GM23338 (cell line): ENCODE measurements around the gene CEMIP2. TPM values are rescaled to one million over a fixed set of nuclear protein-coding genes. Genes with fewer than 3 reads are reported as not detected.

Experiments used
- ATAC-seq: fragments of 200-7000 bp; cut with Tn5 transposase; 3 replicates; pipeline ENCODE4 v1.9.1; 2020
- DNase-seq: peaks from one replicate; pipeline ENCODE4 v3.0.0-alpha.2; 2015; ENCODE audit warnings: low spot score
- H2AFZ ChIP-seq: fragments of 200-600 bp; sonication (generic); 2 replicates; pipeline ENCODE4 v1.8.0; 2016; ENCODE audit warnings: antibody characterized with exemption, mild to moderate bottlenecking, moderate library complexity
- H3F3A ChIP-seq: fragments of 200-600 bp; sonication (generic); replicated peaks from 2 replicates; pipeline ENCODE4 v1.8.0; 2017; ENCODE audit warnings: antibody characterized with exemption, mixed run types, low read depth
- H3K27ac ChIP-seq: fragments of 200-600 bp; sonication (generic); 2 replicates; pipeline ENCODE4 v1.6.1; 2016; ENCODE audit warnings: low read depth
- H3K27me3 ChIP-seq: fragments of 200-600 bp; sonication (generic); 2 replicates; pipeline ENCODE4 v1.8.0; 2016; ENCODE audit warnings: mild to moderate bottlenecking, mixed run types, moderate library complexity; ENCODE audit not compliant: insufficient read depth
- H3K36me3 ChIP-seq: fragments of 200-600 bp; sonication (generic); 2 replicates; pipeline ENCODE4 v1.8.0; 2016; ENCODE audit warnings: mild to moderate bottlenecking; ENCODE audit not compliant: insufficient read depth
- H3K4me1 ChIP-seq: fragments of 200-600 bp; sonication (generic); 2 replicates; pipeline ENCODE4 v1.8.0; 2016; ENCODE audit warnings: mild to moderate bottlenecking, moderate library complexity; ENCODE audit not compliant: insufficient read depth
- H3K4me2 ChIP-seq: fragments of 200-600 bp; sonication (generic); 2 replicates; pipeline ENCODE4 v1.7.1; 2017; ENCODE audit warnings: mixed run types
- H3K4me3 ChIP-seq: fragments of 200-600 bp; sonication (generic); 2 replicates; pipeline ENCODE4 v1.6.1; 2016; ENCODE audit warnings: mixed run types
- H3K79me2 ChIP-seq: fragments of 200-600 bp; sonication (generic); replicated peaks from 2 replicates; pipeline ENCODE4 v1.8.0; 2017; ENCODE audit warnings: mild to moderate bottlenecking; ENCODE audit not compliant: insufficient read depth
- H3K9me2 ChIP-seq: fragments of 200-600 bp; sonication (generic); 2 replicates; pipeline ENCODE4 v1.8.0; 2017; ENCODE audit not compliant: insufficient read depth
- H4K20me1 ChIP-seq: fragments of 200-600 bp; sonication (generic); replicated peaks from 2 replicates; pipeline ENCODE4 v1.8.0; 2017; ENCODE audit warnings: mild to moderate bottlenecking; ENCODE audit not compliant: insufficient read depth
- H3K27ac Mint-ChIP-seq: 2 replicates; pipeline ENCODE4 v1.8.0; 2020; ENCODE audit warnings: inconsistent platforms, mild to moderate bottlenecking, moderate library complexity, mixed read lengths
- H3K27me3 Mint-ChIP-seq: 3 replicates; pipeline ENCODE4 v1.8.0; 2022; ENCODE audit warnings: low read depth, mild to moderate bottlenecking, moderate library complexity, mixed read lengths, inconsistent platforms; ENCODE audit not compliant: insufficient read depth, poor library complexity
- H3K36me3 Mint-ChIP-seq: 3 replicates; pipeline ENCODE4 v1.8.0; 2021; ENCODE audit warnings: low read depth, mild to moderate bottlenecking, inconsistent platforms, moderate library complexity, mixed read lengths
- H3K4me1 Mint-ChIP-seq: 3 replicates; pipeline ENCODE4 v1.8.0; 2020; ENCODE audit warnings: mild to moderate bottlenecking, inconsistent platforms, mixed read lengths
- H3K4me3 Mint-ChIP-seq: 3 replicates; pipeline ENCODE4 v1.8.0; 2021; ENCODE audit warnings: moderate library complexity, mild to moderate bottlenecking, inconsistent platforms, mixed read lengths
- H3K9me3 Mint-ChIP-seq: 3 replicates; pipeline ENCODE4 v1.8.0; 2020; ENCODE audit warnings: moderate library complexity, mild to moderate bottlenecking, inconsistent platforms, mixed read lengths
- CREB1 ChIP-seq: fragments of 250-450 bp; sonication (Bioruptor Pico); IDR thresholded peaks from 2 replicates; pipeline ENCODE4 v1.5.0; 2020; ENCODE audit warnings: low read depth, mild to moderate bottlenecking, moderate library complexity
- CTCF ChIP-seq, 2 experiments: fragments of 200-600 bp in 1 of 2; sonication (generic) in 1 of 2; conservative IDR thresholded peaks; 2 replicates each; pipeline versions ENCODE4 v1.5.1 to v1.6.1; 2016 to 2017; ENCODE audit warnings: antibody characterized with exemption in 2 of 2, low read depth in 2 of 2, mild to moderate bottlenecking in 2 of 2, moderate library complexity in 1 of 2
- ETS1 ChIP-seq: IDR thresholded peaks from 2 replicates; pipeline ENCODE4 v1.6.1; 2016; ENCODE audit warnings: antibody characterized with exemption
- EZH2 ChIP-seq: fragments of 200-600 bp; sonication (generic); IDR thresholded peaks from one replicate; pipeline ENCODE4 v1.8.0; 2017; ENCODE audit warnings: antibody characterized with exemption, mild to moderate bottlenecking, low read depth; ENCODE audit not compliant: unreplicated experiment
- JUNB ChIP-seq: IDR thresholded peaks from one replicate; pipeline ENCODE4 v1.6.1; 2016; ENCODE audit warnings: antibody characterized with exemption; ENCODE audit not compliant: unreplicated experiment
- POLR2AphosphoS5 ChIP-seq: IDR thresholded peaks from 2 replicates; pipeline ENCODE4 v1.6.1; 2016; ENCODE audit warnings: antibody characterized with exemption, low read depth
- REST ChIP-seq: IDR thresholded peaks from one replicate; pipeline ENCODE4 v1.6.1; 2018; ENCODE audit warnings: antibody characterized with exemption; ENCODE audit not compliant: unreplicated experiment
- STAT1 ChIP-seq: IDR thresholded peaks from one replicate; pipeline ENCODE4 v1.6.1; 2016; ENCODE audit warnings: antibody characterized with exemption; ENCODE audit not compliant: unreplicated experiment
- ZNF114 ChIP-seq: fragments of 250-450 bp; sonication (Bioruptor Pico); IDR thresholded peaks from 2 replicates; pipeline ENCODE4 v1.5.0; 2020; ENCODE audit warnings: mild to moderate bottlenecking, moderate library complexity
- ZNF462 ChIP-seq: fragments of 250-450 bp; sonication (Bioruptor Pico); IDR thresholded peaks from 2 replicates; pipeline ENCODE4 v1.5.0; 2020; ENCODE audit warnings: mild to moderate bottlenecking, moderate library complexity
- polyA plus RNA-seq: library from polyadenylated mRNA; unstranded; fragments of >200 nt; fragmentation: Nextera tagmentation; extraction: Ambion mirVana; gene quantifications from 2 replicates; pipeline ENCODE4 v1.2.1, GENCODE V29; 2016
- total RNA-seq: library from RNA; depleted of rRNA; stranded (reverse); fragments of >200 nt; shearing (Covaris generic); gene quantifications from 2 replicates; pipeline ENCODE4 v1.2.3, GENCODE V29; 2014

Gene CEMIP2
- total and polyA plus RNA-seq, 2 experiments from 2014 or later, result 23.0 to 76.7 TPM

- TF ChIP-seq ZNF462 (CRISPR knock-in tag), result 0 out of 2 replicates have a peak, but pooled peaks have one; percentile 20
- TF ChIP-seq POLR2AphosphoS5, result no peak
- TF ChIP-seq JUNB, result no peak
Observed at GRCh38 chr9:71746023-71746757, 22.1 kb downstream of the CEMIP2 start (continued).

- no peak overlapping the region for H3K4me3 ChIP-seq
- peaks cover 2% of the 10 kb centered on the region for H3K27me3 Mint-ChIP-seq
- peak; percentile 73 for ATAC-seq
- 0 out of 2 replicates have a peak, but pooled peaks cover 2% of the 10 kb centered on the region for H4K20me1 ChIP-seq
- no peaks in the 10 kb centered on the region for H3K9me3 Mint-ChIP-seq
- no peaks in the 10 kb centered on the region for H3K27me3 ChIP-seq
- H3K9me2 ChIP-seq, result no peaks in the 10 kb centered on the region
- peaks cover 6% of the 10 kb centered on the region; the same call in 1 of the 2 replicates for H3K36me3 ChIP-seq
- H3K27ac Mint-ChIP-seq, result no peak overlapping the region; the same call in 1 of the 2 replicates
- peaks cover 83% of the 10 kb centered on the region for H3K79me2 ChIP-seq
- no peak overlapping the region for H2AFZ ChIP-seq
- H3K4me3 Mint-ChIP-seq, result no peak overlapping the region
- peaks cover 45% of the 10 kb centered on the region for H3K4me1 Mint-ChIP-seq
- peaks cover 48% of the 10 kb centered on the region for H3K4me1 ChIP-seq
- peaks cover 52% of the 10 kb centered on the region for H3K36me3 Mint-ChIP-seq
- no peaks in the 10 kb centered on the region for H3F3A ChIP-seq
- no peak for DNase-seq
- no peak overlapping the region for H3K27ac ChIP-seq
- peak overlapping the region; percentile 54 for H3K4me2 ChIP-seq
- TF ChIP-seq CREB1 (CRISPR knock-in tag) (no peak), REST (no peak), STAT1 (no peak), JUNB (no peak), CTCF (conservative IDR thresholded peaks at IDR 0.05; ENCODE audit: low read depth in 2 of 2) (no peak), ZNF114 (CRISPR knock-in tag) (no peak), EZH2 (no peak), ETS1 (no peak)
Observed at GRCh38 chr9:71744754-71745521, 23.4 kb downstream of the CEMIP2 start.
